GM12801 (cell line): Measurements from ENCODE around the gene ZNF470.

Experiments
- TF ChIP-seq, protein P1 (sequence below): IDR thresholded peaks from one replicate; pipeline ENCODE4 v1.5.1; 2011; ENCODE audit warnings: control low read depth; ENCODE audit not compliant: insufficient read length; ENCODE audit errors: extremely low read depth

Gene ZNF470

GRCh38 chr19:56594783-56595547, 27.7 kb downstream of the ZNF470 start, which contains the start of gene ZNF71:
ZNF71 (plus strand) TSS chr19:56595302; CDS start chr19:56601559, 6,257 bp downstream.
- TF ChIP-seq, protein P1, sequence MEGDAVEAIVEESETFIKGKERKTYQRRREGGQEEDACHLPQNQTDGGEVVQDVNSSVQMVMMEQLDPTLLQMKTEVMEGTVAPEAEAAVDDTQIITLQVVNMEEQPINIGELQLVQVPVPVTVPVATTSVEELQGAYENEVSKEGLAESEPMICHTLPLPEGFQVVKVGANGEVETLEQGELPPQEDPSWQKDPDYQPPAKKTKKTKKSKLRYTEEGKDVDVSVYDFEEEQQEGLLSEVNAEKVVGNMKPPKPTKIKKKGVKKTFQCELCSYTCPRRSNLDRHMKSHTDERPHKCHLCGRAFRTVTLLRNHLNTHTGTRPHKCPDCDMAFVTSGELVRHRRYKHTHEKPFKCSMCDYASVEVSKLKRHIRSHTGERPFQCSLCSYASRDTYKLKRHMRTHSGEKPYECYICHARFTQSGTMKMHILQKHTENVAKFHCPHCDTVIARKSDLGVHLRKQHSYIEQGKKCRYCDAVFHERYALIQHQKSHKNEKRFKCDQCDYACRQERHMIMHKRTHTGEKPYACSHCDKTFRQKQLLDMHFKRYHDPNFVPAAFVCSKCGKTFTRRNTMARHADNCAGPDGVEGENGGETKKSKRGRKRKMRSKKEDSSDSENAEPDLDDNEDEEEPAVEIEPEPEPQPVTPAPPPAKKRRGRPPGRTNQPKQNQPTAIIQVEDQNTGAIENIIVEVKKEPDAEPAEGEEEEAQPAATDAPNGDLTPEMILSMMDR, result no peak

GRCh38 chr19:56595548-56595899, 28.3 kb downstream of the ZNF470 start:
- TF ChIP-seq, protein P1, result no peak

GRCh38 chr19:56596676-56597075, 29.4 kb downstream of the ZNF470 start:
- TF ChIP-seq, protein P1, result no peak

- TF ChIP-seq, protein P1, result no peak
Observed at GRCh38 chr19:56597696-56598095, 30.4 kb downstream of the ZNF470 start.

DNA sequence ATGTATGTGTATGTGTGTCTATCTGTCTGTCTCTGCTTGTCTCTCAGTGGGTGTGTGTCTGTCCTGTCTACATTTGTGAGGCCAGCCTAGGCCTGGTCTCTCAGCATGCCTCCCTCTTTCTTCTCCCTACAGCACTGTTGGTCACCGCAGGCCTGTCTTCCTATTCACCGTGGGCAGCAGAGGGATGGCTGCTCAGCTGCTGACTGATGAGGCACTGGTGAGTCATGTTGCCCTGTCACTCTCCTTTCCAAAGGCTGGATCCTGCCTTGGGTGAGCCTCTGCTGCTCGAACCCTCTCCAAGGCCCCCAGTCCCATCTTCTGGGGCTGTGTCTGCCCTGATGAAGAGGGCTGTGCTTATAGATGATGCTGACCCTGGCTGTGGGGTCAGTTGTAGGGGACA, 34.1 kb downstream of the ZNF470 start:
- TF ChIP-seq, protein P1, result no peak

DNA sequence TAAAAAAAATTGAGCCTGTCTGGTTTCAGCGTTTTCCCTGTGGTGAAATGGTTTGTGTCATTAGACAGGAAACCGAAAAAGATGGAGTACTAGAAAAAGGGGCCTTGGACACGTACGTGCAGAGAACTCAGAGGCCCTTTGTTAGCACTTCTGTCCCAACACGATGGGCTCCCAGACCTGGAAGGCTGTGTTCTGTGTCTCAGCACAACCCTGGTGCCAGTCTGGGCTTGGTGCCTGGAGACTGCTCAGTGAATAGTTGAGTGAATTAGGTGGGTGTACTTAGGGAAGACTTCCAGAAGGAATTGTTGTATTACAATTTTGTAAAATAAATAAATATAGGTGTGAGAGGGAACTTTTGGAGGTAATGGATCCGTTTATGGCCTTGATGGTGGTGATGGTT, 36.6 kb downstream of the ZNF470 start:
- TF ChIP-seq, protein P1, result no peak

DNA sequence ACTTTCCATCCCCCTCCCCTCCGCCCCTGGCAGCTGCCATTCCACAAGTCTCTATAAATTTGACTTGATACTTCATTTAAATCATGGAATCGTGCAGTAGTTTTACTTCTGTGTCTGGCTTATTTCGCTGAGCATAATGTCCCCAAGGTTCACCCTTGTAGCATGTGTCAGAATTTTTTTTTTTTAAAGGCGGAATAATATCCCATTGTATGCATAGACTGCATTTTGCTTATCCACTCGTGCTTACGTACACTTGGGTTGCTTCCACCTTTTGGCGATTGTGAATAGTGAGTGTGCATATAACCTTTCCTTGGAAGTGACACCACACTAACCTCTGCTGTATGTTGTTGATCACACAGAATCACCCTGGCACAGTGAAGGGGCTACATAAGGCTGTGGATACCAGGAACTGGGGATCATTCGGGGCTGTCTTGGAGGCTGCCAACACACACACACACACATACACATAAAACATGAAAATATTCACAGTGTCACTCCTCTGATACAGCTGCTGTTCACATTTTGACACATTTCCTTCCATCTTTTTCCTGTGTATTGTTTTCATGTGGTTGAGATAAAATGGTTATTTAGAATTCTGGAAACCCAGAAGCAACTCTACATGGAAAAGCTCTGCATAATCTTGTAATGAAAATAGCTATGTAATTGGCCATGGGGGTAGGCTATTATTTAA, 41.2 kb downstream of the ZNF470 start:
- TF ChIP-seq, protein P1, result no peak
